Tibial nerve (tissue), 4 donors: ENCODE data around the gene PEAK3.

Source experiments
- CTCF ChIP-seq, 5 experiments: fragments of 200-600 bp in 3 of 5; fragments of 450-650 bp in 2 of 5; sonication (generic) in 3 of 5; IDR thresholded peaks; one replicate each; pipeline ENCODE4 v1.5.1; 2016 to 2019; ENCODE audit warnings: antibody characterized with exemption in 5 of 5, mild to moderate bottlenecking in 3 of 5, moderate library complexity in 2 of 5
- EP300 ChIP-seq, 2 donors: sonication (generic); formaldehyde crosslinking; IDR thresholded peaks; one replicate each; pipeline ENCODE4 v1.6.1; 2017; ENCODE audit warnings: antibody characterized with exemption in 2 of 2, mild to moderate bottlenecking in 1 of 2
- POLR2A ChIP-seq, 2 donors: fragments of 450-650 bp; IDR thresholded peaks; one replicate each; pipeline ENCODE4 v1.6.1; 2017; ENCODE audit warnings: antibody characterized with exemption in 2 of 2, mild to moderate bottlenecking in 2 of 2, moderate library complexity in 2 of 2

- TF ChIP-seq POLR2A (IDR thresholded peaks at IDR 0.05) (no peak), CTCF (IDR thresholded peaks at IDR 0.05) (no peak), EP300 (IDR thresholded peaks at IDR 0.05) (no peak)
Measured at GRCh38 chr19:2327773-2328400, 45.9 kb upstream of the PEAK3 start.
